H9 (cell line): ENCODE results near the gene TXNRD1. TPM values are rescaled to one million over a fixed set of nuclear protein-coding genes. Genes with fewer than 3 reads are reported as not detected.
"Not testable (repeated sequence)": the region's sequence is repeated elsewhere in the genome, so short reads cannot be mapped to it uniquely, and the experiment has no call there.

Source experiments
- DNase-seq: peaks from one replicate; pipeline ENCODE4 v3.0.0-alpha.2; 2017
- H2AFZ ChIP-seq: one replicate; pipeline ENCODE4 v1.6.1; 2013; ENCODE audit warnings: mild to moderate bottlenecking, low read length, control low read depth, moderate library complexity
- H2AK5ac ChIP-seq: 2 replicates; pipeline ENCODE4 v1.6.1; 2013; ENCODE audit warnings: low read length, control low read depth, mixed read lengths; ENCODE audit not compliant: insufficient read length
- H2BK120ac ChIP-seq: one replicate; pipeline ENCODE4 v1.6.1; 2013; ENCODE audit warnings: low read depth, mild to moderate bottlenecking, low read length, control low read depth, inconsistent platforms; ENCODE audit not compliant: poor library complexity, severe bottlenecking
- H2BK12ac ChIP-seq: 2 replicates; pipeline ENCODE4 v1.6.1; 2013; ENCODE audit warnings: low read length, control low read depth, mixed read lengths, low read depth; ENCODE audit not compliant: insufficient read length
- H2BK15ac ChIP-seq: 2 replicates; pipeline ENCODE4 v1.6.1; 2013; ENCODE audit warnings: low read depth, low read length, control low read depth
- H2BK20ac ChIP-seq: one replicate; pipeline ENCODE4 v1.6.1; 2013; ENCODE audit warnings: low read depth, mild to moderate bottlenecking, low read length, control low read depth, inconsistent platforms; ENCODE audit not compliant: poor library complexity, severe bottlenecking
- H2BK5ac ChIP-seq: 2 replicates; pipeline ENCODE4 v1.6.1; 2013; ENCODE audit warnings: low read length, control low read depth, mixed read lengths; ENCODE audit not compliant: insufficient read length
- H3K14ac ChIP-seq: 2 replicates; pipeline ENCODE4 v1.6.1; 2013; ENCODE audit warnings: low read length, control low read depth; ENCODE audit not compliant: insufficient read depth
- H3K18ac ChIP-seq: 2 replicates; pipeline ENCODE4 v1.6.1; 2013; ENCODE audit warnings: low read depth, mild to moderate bottlenecking, mixed read lengths, low read length, control low read depth; ENCODE audit not compliant: insufficient read length
- H3K23ac ChIP-seq: 2 replicates; pipeline ENCODE4 v1.6.1; 2013; ENCODE audit warnings: low read length, control low read depth, mixed read lengths, low read depth; ENCODE audit not compliant: insufficient read length
- H3K23me2 ChIP-seq: 2 replicates; pipeline ENCODE4 v1.6.1; 2013; ENCODE audit warnings: low read depth, mild to moderate bottlenecking, mixed read lengths, low read length, control low read depth; ENCODE audit not compliant: insufficient read length, poor library complexity, severe bottlenecking
- H3K27ac ChIP-seq: 2 replicates; pipeline ENCODE4 v1.5.1; 2013; ENCODE audit warnings: low read length, control low read depth, mixed read lengths, low read depth; ENCODE audit not compliant: insufficient read length
- H3K27me3 ChIP-seq: 2 replicates; pipeline ENCODE4 v1.6.1; 2013; ENCODE audit warnings: low read length, control low read depth, inconsistent platforms; ENCODE audit not compliant: insufficient read depth
- H3K4ac ChIP-seq: 2 replicates; pipeline ENCODE4 v1.6.1; 2013; ENCODE audit warnings: low read depth, mild to moderate bottlenecking, control low read depth, inconsistent platforms, low read length, moderate library complexity
- H3K4me1 ChIP-seq: 2 replicates; pipeline ENCODE4 v1.6.1; 2013; ENCODE audit warnings: low read length, control low read depth, inconsistent platforms; ENCODE audit not compliant: insufficient read depth
- H3K4me2 ChIP-seq: 2 replicates; pipeline ENCODE4 v1.6.1; 2013; ENCODE audit warnings: low read length, control low read depth, mixed read lengths; ENCODE audit not compliant: insufficient read length, insufficient read depth
- H3K56ac ChIP-seq: 2 replicates; pipeline ENCODE4 v1.6.1; 2013; ENCODE audit warnings: low read depth, mild to moderate bottlenecking, mixed read lengths, low read length, control low read depth; ENCODE audit not compliant: insufficient read length
- H3K79me1 ChIP-seq: 2 replicates; pipeline ENCODE4 v1.6.1; 2013; ENCODE audit warnings: low read depth, mild to moderate bottlenecking, moderate library complexity, low read length, control low read depth, inconsistent platforms; ENCODE audit not compliant: insufficient read depth, poor library complexity, severe bottlenecking
- H3K79me2 ChIP-seq: 2 replicates; pipeline ENCODE4 v1.6.1; 2013; ENCODE audit warnings: low read length, control low read depth, inconsistent platforms; ENCODE audit not compliant: insufficient read depth
- H3K9ac ChIP-seq: 2 replicates; pipeline ENCODE4 v1.6.1; 2013; ENCODE audit warnings: low read length, control low read depth, mixed read lengths; ENCODE audit not compliant: insufficient read length; ENCODE audit errors: extremely low read depth
- H3K9me3 ChIP-seq: one replicate; pipeline ENCODE4 v1.6.1; 2013; ENCODE audit warnings: low read depth, low read length, inconsistent platforms; ENCODE audit not compliant: control insufficient read depth
- H3T11ph ChIP-seq: one replicate; pipeline ENCODE4 v1.6.1; 2013; ENCODE audit warnings: mild to moderate bottlenecking, low read length, control low read depth, inconsistent platforms
- H4K20me1 ChIP-seq: one replicate; pipeline ENCODE4 v1.6.1; 2013; ENCODE audit not compliant: control insufficient read depth, insufficient read length, insufficient read depth
- H4K5ac ChIP-seq: 2 replicates; pipeline ENCODE4 v1.6.1; 2013; ENCODE audit warnings: low read depth, mild to moderate bottlenecking, mixed read lengths, low read length, control low read depth; ENCODE audit not compliant: insufficient read length
- H4K8ac ChIP-seq: replicated peaks from 2 replicates; pipeline ENCODE4 v1.6.1; 2013; ENCODE audit warnings: low read length, control low read depth, mixed read lengths, low read depth; ENCODE audit not compliant: insufficient read length
- H4K91ac ChIP-seq: 2 replicates; pipeline ENCODE4 v1.6.1; 2013; ENCODE audit warnings: low read depth, mild to moderate bottlenecking, moderate library complexity, mixed read lengths, low read length, control low read depth; ENCODE audit not compliant: insufficient read length
- H3K27ac Mint-ChIP-seq, 3 experiments: 2 replicates in 2 of 3; 3 replicates in 1 of 3; pipeline ENCODE4 v1.8.0; 2020 to 2021; ENCODE audit warnings: mixed read lengths in 3 of 3, mild to moderate bottlenecking in 1 of 3, moderate library complexity in 1 of 3
- H3K27me3 Mint-ChIP-seq: 2 replicates; pipeline ENCODE4 v1.8.0; 2021; ENCODE audit warnings: low read depth, mild to moderate bottlenecking, moderate library complexity, mixed read lengths
- H3K36me3 Mint-ChIP-seq, 3 experiments: 2 replicates in 2 of 3; 3 replicates in 1 of 3; pipeline ENCODE4 v1.8.0; 2020 to 2021; ENCODE audit warnings: low read depth in 3 of 3, mixed read lengths in 3 of 3; ENCODE audit not compliant: insufficient read depth in 1 of 3
- H3K4me1 Mint-ChIP-seq, 2 experiments: 2 replicates each; pipeline ENCODE4 v1.8.0; 2020; ENCODE audit warnings: mixed read lengths in 2 of 2
- H3K4me3 Mint-ChIP-seq, 2 experiments: 2 replicates in 1 of 2; 3 replicates in 1 of 2; pipeline ENCODE4 v1.8.0; 2020 to 2021; ENCODE audit warnings: mild to moderate bottlenecking in 2 of 2, mixed read lengths in 2 of 2, moderate library complexity in 1 of 2
- H3K9me3 Mint-ChIP-seq, 2 experiments: 2 replicates in 1 of 2; 3 replicates in 1 of 2; pipeline ENCODE4 v1.8.0; 2020; ENCODE audit warnings: mild to moderate bottlenecking in 2 of 2, mixed read lengths in 2 of 2, moderate library complexity in 1 of 2
- WGBS: extraction: QIAGEN DNeasy Blood & Tissue Kit; methylation state at CpG from one replicate; pipeline ENCODE4 v1.1.7; 2013; ENCODE audit warnings: missing lambda C conversion rate, low lambda C conversion rate, mixed read lengths; ENCODE audit not compliant: insufficient read length; ENCODE audit errors: extremely low coverage; 5-methylcytosine and 5-hydroxymethylcytosine counted together
- total RNA-seq: library from RNA; stranded (reverse); gene quantifications from 2 replicates; pipeline ENCODE4 v1.2.1, GENCODE V29; 2021
- TF ChIP-seq, protein P1 (sequence below): fragments of 200-600 bp; sonication (generic); conservative IDR thresholded peaks from 3 replicates; pipeline ENCODE4 v1.8.0; 2021; ENCODE audit warnings: antibody characterized with exemption, mild to moderate bottlenecking

The TXNRD1 gene
- total RNA-seq, 1 experiment from 2014 or later = 100 TPM

DNA sequence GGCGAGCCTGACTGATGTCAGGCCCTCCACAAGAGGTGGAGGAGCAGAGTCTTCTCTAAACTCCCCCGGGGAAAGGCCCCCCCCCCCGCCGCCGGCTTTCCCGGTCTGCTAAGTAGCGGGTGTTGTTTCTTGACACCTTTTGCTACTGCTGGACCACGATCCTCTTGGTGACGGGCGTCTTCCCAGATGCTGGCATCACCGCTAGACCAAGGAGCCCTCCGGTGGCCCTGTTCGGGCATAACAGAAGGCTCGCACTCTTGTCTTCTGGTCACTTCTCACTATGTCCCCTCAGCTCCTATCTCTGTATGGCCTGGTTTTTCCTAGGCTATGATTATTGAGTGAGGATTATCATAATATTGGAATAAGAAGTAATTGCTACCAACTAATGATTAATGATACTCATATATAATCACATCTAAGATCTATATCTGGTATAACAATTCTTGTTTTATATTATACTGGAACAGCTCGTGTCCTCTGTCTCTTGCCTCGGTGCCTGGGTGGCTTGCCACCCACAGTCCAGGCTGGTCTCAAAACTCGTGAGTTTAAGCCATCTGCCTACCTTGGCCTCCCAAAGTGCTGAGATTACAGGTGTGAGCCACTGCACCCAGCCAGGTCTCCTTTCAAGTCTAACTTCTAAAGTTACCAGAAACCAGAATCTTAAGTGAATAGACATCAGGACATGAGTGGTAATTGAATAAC lies 78.7 kb downstream of the TXNRD1 start:
- peak; percentile 79 for DNase-seq
- H3K79me1 ChIP-seq = peaks cover 11% of the 10 kb centered on the region
- not testable (repeated sequence) for H2BK20ac ChIP-seq, H4K20me1 ChIP-seq, H3K23me2 ChIP-seq, H3K9me3 ChIP-seq, H3K27me3 ChIP-seq, H2BK120ac ChIP-seq, H4K8ac ChIP-seq, H3K56ac ChIP-seq, H2BK12ac ChIP-seq, H2BK5ac ChIP-seq, H3K4me1 ChIP-seq, H3K27me3 Mint-ChIP-seq, H2BK15ac ChIP-seq, H4K91ac ChIP-seq, H3T11ph ChIP-seq, H3K27ac ChIP-seq, H3K4ac ChIP-seq, H2AFZ ChIP-seq, H3K23ac ChIP-seq, H4K5ac ChIP-seq, H3K9me3 Mint-ChIP-seq, H3K18ac ChIP-seq, H3K14ac ChIP-seq, H2AK5ac ChIP-seq, H3K4me2 ChIP-seq, H3K9ac ChIP-seq, H3K4me3 Mint-ChIP-seq
- peaks cover 32 to 50% (median 49%) of the 10 kb centered on the region in 3 experiments; a peak in 6 of 7 replicates for H3K36me3 Mint-ChIP-seq
- H3K4me1 Mint-ChIP-seq = peaks cover 20 to 27% of the 10 kb centered on the region in 2 experiments
- no CpG with 5 or more reads among the region's 17 CpGs for WGBS
- peaks cover 28% of the 10 kb centered on the region for H3K79me2 ChIP-seq
- H3K27ac Mint-ChIP-seq = peak overlapping the region in 1 of 3 experiments; percentile 40; a peak in 1 of 7 replicates
- TF ChIP-seq, protein P1, sequence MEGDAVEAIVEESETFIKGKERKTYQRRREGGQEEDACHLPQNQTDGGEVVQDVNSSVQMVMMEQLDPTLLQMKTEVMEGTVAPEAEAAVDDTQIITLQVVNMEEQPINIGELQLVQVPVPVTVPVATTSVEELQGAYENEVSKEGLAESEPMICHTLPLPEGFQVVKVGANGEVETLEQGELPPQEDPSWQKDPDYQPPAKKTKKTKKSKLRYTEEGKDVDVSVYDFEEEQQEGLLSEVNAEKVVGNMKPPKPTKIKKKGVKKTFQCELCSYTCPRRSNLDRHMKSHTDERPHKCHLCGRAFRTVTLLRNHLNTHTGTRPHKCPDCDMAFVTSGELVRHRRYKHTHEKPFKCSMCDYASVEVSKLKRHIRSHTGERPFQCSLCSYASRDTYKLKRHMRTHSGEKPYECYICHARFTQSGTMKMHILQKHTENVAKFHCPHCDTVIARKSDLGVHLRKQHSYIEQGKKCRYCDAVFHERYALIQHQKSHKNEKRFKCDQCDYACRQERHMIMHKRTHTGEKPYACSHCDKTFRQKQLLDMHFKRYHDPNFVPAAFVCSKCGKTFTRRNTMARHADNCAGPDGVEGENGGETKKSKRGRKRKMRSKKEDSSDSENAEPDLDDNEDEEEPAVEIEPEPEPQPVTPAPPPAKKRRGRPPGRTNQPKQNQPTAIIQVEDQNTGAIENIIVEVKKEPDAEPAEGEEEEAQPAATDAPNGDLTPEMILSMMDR = peak; percentile 60
